K562 (cell line): ENCODE results near the gene BAIAP2. TPM values are rescaled to one million over a fixed set of nuclear protein-coding genes. Genes with fewer than 3 reads are reported as not detected.
A peak's percentile ranks its signal among the peaks of the same experiment; 100 is the strongest.

Experiments used
- ATAC-seq: fragments of 200-7000 bp; cut with Tn5 transposase; 3 replicates; pipeline ENCODE4 v1.9.1; 2020; ENCODE audit warnings: moderate library complexity
- BruUV-seq: library from RNA; stranded (reverse); fragments of 400-500 nt; replicated peaks from 2 replicates; lab custom pipeline; 2021; lab: Mats Ljungman, UMichigan
- CTCF ChIA-PET: fragments of 300-600 bp; formaldehyde crosslinking; extraction: SDS; loops from one replicate; lab custom pipeline; 2021; ENCODE audit warnings: low intra/inter-chr PET ratio; lab: Yijun Ruan, JAX
- POLR2A ChIA-PET: fragments of 300-600, 350-650 bp; sonication (Branson Sonifier 250); formaldehyde crosslinking; extraction: SDS; loops from one replicate; lab custom pipeline; 2021; ENCODE audit warnings: antibody characterized with exemption, inconsistent platforms; lab: Yijun Ruan, JAX
- DNase-seq, 4 experiments: peaks; one replicate each; pipeline versions ENCODE4 v3.0.0 to v3.0.0-alpha.2; 2011 to 2018; ENCODE audit warnings: low spot score in 3 of 4, mixed read lengths in 3 of 4; ENCODE audit errors: extremely low read depth in 1 of 4
- FAIRE-seq: peaks from 2 replicates; lab custom pipeline; 2011; peaks lifted over from hg19 to GRCh38; lab: Jason Lieb, UNC
- H2AFZ ChIP-seq: 2 replicates; pipeline ENCODE4 v1.6.0; 2011; ENCODE audit warnings: low read depth, low read length, control low read depth, inconsistent platforms
- H3K27ac ChIP-seq: fragments of 200-600 bp; 3 replicates; pipeline ENCODE4 v1.8.0; 2011; ENCODE audit warnings: low read depth, mild to moderate bottlenecking, control low read depth, inconsistent platforms, low read length, moderate library complexity, mixed read lengths; ENCODE audit errors: extremely low read depth
- H3K27me3 ChIP-seq, 2 experiments: fragments of 300-600 bp in 1 of 2; 2 replicates in 1 of 2; 3 replicates in 1 of 2; pipeline versions ENCODE4 v1.6.0 to v1.8.0; 2011; ENCODE audit warnings: inconsistent platforms in 2 of 2, low read length in 2 of 2, mild to moderate bottlenecking in 1 of 2, mixed read lengths in 1 of 2, moderate library complexity in 1 of 2; ENCODE audit not compliant: control insufficient read depth in 2 of 2, insufficient read depth in 2 of 2
- H3K36me3 ChIP-seq: fragments of 300-600 bp; 3 replicates; pipeline ENCODE4 v1.8.0; 2011; ENCODE audit warnings: mild to moderate bottlenecking, low read length, inconsistent platforms; ENCODE audit not compliant: control insufficient read depth, insufficient read depth
- H3K4me1 ChIP-seq, 2 experiments: fragments of 200-600 bp in 1 of 2; replicated peaks in 1 of 2; 2 replicates in 1 of 2; 3 replicates in 1 of 2; pipeline versions ENCODE4 v1.5.1 to v1.8.0; 2011; ENCODE audit warnings: inconsistent platforms in 2 of 2, low read length in 2 of 2, mild to moderate bottlenecking in 1 of 2, mixed read lengths in 1 of 2, moderate library complexity in 1 of 2; ENCODE audit not compliant: control insufficient read depth in 2 of 2, insufficient read depth in 2 of 2
- H3K4me2 ChIP-seq: 2 replicates; pipeline ENCODE4 v1.6.1; 2011; ENCODE audit warnings: low read length, control low read depth, inconsistent platforms, mixed read lengths; ENCODE audit not compliant: insufficient read depth
- H3K4me3 ChIP-seq: fragments of 200-600 bp; sonication (generic), shearing (Covaris generic); 2 replicates; pipeline ENCODE4 v1.5.1; 2016; ENCODE audit warnings: control low read depth, inconsistent platforms
- H3K79me2 ChIP-seq: fragments of 200-600 bp; 3 replicates; pipeline ENCODE4 v1.8.0; 2011; ENCODE audit warnings: low read length, inconsistent platforms; ENCODE audit not compliant: control insufficient read depth, insufficient read depth
- H3K9ac ChIP-seq, 2 experiments: 2 replicates each; pipeline versions ENCODE4 v1.6.0 to v1.6.1; 2011; ENCODE audit warnings: low read depth in 2 of 2, low read length in 2 of 2, control low read depth in 1 of 2, inconsistent platforms in 1 of 2, mild to moderate bottlenecking in 1 of 2, mixed read lengths in 1 of 2; ENCODE audit not compliant: insufficient read depth in 1 of 2
- H3K9me1 ChIP-seq: one replicate; pipeline ENCODE4 v1.6.0; 2011; ENCODE audit warnings: inconsistent platforms, mild to moderate bottlenecking, low read length, moderate library complexity; ENCODE audit not compliant: control insufficient read depth, insufficient read depth
- H3K9me3 ChIP-seq: replicated peaks from 2 replicates; pipeline ENCODE4 v1.5.1; 2011; ENCODE audit warnings: low read depth, low read length, inconsistent platforms; ENCODE audit not compliant: control insufficient read depth, insufficient read depth
- H4K20me1 ChIP-seq: replicated peaks from 2 replicates; pipeline ENCODE4 v1.6.1; 2011; ENCODE audit warnings: low read length, inconsistent platforms, mixed read lengths; ENCODE audit not compliant: control insufficient read depth, insufficient read depth
- HMGN3 ChIP-seq: IDR thresholded peaks from 2 replicates; pipeline ENCODE4 v1.6.1; 2011; ENCODE audit warnings: borderline replicate concordance, low read depth, mild to moderate bottlenecking, mixed read lengths, low read length; ENCODE audit not compliant: insufficient read length; ENCODE audit errors: extremely low read depth
- NBN ChIP-seq: fragments of 450-650 bp; IDR thresholded peaks from 2 replicates; pipeline ENCODE4 v1.6.1; 2016; ENCODE audit warnings: low read depth, mild to moderate bottlenecking
- NONO ChIP-seq, 2 experiments: fragments of 200-400 bp in 1 of 2; fragments of 450-650 bp in 1 of 2; formaldehyde crosslinking in 1 of 2; IDR thresholded peaks; 2 replicates each; pipeline ENCODE4 v1.6.1; 2017; ENCODE audit warnings: low read depth in 2 of 2, mild to moderate bottlenecking in 2 of 2, moderate library complexity in 2 of 2, low read length in 1 of 2
- ZNF551 ChIP-seq: fragments of 250-450 bp; sonication (Bioruptor Pico); IDR thresholded peaks from 2 replicates; pipeline ENCODE4 v1.5.0; 2021; ENCODE audit warnings: mild to moderate bottlenecking, moderate library complexity
- WGBS: fragments of 100-300 bp; shearing (Covaris generic); methylation state at CpG from one replicate; pipeline ENCODE4 v1.1.6; 2016; ENCODE audit warnings: low coverage, mixed read lengths; ENCODE audit not compliant: insufficient coverage; ENCODE audit errors: missing lambda C conversion rate; 5-methylcytosine and 5-hydroxymethylcytosine counted together
- in situ Hi-C: fragments of 300-500 bp; cut with MboI; formaldehyde crosslinking; loops from 4 replicates; pipeline ENCODE4 v1.15.0; 2018; ENCODE audit warnings: inconsistent platforms, mixed read lengths
- intact Hi-C: fragments of 100-400 bp; cut with micrococcal nuclease; formaldehyde crosslinking; loops from 2 replicates; pipeline ENCODE4 v1.14.2; 2022
- polyA plus RNA-seq, 8 experiments: library from polyadenylated mRNA; depleted of rRNA in 4 of 8; stranded (reverse) in 5 of 8; unstranded in 3 of 8; fragments of >200 nt; fragmentation: Nextera tagmentation in 2 of 8; fragmentation: Illumina TruSeq in 1 of 8; extraction: Ambion mirVana in 2 of 8; extraction: Trizol in 1 of 8; gene quantifications; 2 replicates each; pipeline versions ENCODE4 v1.2.1 to v1.2.3, GENCODE V29; 2011 to 2014; ENCODE audit warnings: inconsistent platforms in 1 of 8, missing spikeins in 1 of 8
- total RNA-seq, 7 experiments: library from RNA; depleted of rRNA in 6 of 7; stranded (reverse); fragments of >200 nt in 6 of 7; fragmentation: Illumina TruSeq in 2 of 7; extraction: Trizol in 2 of 7; gene quantifications; 2 replicates each; pipeline versions ENCODE4 v1.2.1 to v1.2.3, GENCODE V29; 2011 to 2021; ENCODE audit warnings: low replicate concordance in 1 of 7
- TF ChIP-seq, protein P1 (sequence below): fragments of 200-600 bp; sonication (generic); IDR thresholded peaks from one replicate; pipeline ENCODE4 v1.6.1; 2012; ENCODE audit warnings: mild to moderate bottlenecking, low read depth, low read length, inconsistent platforms

The BAIAP2 gene
- total and polyA plus RNA-seq, 9 of the 15 experiments (the other 6 are each of a cell fraction or from before 2014, with no cell fraction given): 2.3 to 51.6 (median 18.4) TPM

GRCh38 chr17:81020767-81021497 is 14.0 kb upstream of the BAIAP2 start (continued):
- TF ChIP-seq HMGN3 (peak; percentile 13), NBN (no peak), NONO (IDR thresholded peaks at IDR 0.05; ENCODE audit: low read depth in 2 of 2, low read length in 1 of 2) (no peak), ZNF551 (CRISPR knock-in tag) (no peak)

DNA sequence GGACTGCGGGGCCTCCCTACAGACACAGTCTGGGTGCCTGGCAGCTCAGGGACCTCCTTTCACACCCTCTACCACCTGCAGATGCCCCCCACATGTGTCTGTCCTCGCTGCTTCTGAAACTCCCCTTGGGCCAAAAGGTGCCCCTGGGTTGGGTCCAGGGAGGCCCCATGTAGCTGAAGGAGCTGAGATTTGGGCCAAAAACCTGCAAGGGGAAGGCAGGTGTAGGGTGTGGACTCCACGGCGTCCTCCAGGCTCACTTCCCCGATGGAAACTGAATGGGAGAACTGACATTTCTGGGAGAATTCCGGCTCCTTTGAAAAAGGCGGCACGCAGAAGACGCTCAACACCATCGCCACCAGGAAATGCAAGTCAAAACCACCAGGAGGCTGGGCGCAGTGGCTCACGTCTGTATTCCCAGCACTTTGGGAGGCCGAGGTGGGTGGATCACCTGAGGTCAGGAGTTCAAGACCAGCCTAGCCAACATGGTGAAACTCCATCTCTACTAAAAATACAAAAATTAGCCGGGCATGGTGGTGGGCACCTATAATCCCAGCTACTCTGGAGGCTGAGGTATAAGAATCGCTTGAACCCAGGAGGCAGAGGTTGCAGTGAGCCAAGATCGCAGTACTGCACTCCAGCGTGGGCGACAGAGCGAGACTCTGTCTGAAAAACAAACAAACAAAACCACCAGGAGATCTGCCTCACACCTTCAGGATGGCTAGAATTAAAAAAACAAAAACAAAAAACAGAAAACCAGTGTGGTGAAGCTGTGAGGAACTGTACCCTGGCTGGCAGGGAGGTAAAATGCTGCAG is 13.2 kb upstream of the BAIAP2 start:
- BruUV-seq: no TSS peak
- TF ChIP-seq, protein P1, sequence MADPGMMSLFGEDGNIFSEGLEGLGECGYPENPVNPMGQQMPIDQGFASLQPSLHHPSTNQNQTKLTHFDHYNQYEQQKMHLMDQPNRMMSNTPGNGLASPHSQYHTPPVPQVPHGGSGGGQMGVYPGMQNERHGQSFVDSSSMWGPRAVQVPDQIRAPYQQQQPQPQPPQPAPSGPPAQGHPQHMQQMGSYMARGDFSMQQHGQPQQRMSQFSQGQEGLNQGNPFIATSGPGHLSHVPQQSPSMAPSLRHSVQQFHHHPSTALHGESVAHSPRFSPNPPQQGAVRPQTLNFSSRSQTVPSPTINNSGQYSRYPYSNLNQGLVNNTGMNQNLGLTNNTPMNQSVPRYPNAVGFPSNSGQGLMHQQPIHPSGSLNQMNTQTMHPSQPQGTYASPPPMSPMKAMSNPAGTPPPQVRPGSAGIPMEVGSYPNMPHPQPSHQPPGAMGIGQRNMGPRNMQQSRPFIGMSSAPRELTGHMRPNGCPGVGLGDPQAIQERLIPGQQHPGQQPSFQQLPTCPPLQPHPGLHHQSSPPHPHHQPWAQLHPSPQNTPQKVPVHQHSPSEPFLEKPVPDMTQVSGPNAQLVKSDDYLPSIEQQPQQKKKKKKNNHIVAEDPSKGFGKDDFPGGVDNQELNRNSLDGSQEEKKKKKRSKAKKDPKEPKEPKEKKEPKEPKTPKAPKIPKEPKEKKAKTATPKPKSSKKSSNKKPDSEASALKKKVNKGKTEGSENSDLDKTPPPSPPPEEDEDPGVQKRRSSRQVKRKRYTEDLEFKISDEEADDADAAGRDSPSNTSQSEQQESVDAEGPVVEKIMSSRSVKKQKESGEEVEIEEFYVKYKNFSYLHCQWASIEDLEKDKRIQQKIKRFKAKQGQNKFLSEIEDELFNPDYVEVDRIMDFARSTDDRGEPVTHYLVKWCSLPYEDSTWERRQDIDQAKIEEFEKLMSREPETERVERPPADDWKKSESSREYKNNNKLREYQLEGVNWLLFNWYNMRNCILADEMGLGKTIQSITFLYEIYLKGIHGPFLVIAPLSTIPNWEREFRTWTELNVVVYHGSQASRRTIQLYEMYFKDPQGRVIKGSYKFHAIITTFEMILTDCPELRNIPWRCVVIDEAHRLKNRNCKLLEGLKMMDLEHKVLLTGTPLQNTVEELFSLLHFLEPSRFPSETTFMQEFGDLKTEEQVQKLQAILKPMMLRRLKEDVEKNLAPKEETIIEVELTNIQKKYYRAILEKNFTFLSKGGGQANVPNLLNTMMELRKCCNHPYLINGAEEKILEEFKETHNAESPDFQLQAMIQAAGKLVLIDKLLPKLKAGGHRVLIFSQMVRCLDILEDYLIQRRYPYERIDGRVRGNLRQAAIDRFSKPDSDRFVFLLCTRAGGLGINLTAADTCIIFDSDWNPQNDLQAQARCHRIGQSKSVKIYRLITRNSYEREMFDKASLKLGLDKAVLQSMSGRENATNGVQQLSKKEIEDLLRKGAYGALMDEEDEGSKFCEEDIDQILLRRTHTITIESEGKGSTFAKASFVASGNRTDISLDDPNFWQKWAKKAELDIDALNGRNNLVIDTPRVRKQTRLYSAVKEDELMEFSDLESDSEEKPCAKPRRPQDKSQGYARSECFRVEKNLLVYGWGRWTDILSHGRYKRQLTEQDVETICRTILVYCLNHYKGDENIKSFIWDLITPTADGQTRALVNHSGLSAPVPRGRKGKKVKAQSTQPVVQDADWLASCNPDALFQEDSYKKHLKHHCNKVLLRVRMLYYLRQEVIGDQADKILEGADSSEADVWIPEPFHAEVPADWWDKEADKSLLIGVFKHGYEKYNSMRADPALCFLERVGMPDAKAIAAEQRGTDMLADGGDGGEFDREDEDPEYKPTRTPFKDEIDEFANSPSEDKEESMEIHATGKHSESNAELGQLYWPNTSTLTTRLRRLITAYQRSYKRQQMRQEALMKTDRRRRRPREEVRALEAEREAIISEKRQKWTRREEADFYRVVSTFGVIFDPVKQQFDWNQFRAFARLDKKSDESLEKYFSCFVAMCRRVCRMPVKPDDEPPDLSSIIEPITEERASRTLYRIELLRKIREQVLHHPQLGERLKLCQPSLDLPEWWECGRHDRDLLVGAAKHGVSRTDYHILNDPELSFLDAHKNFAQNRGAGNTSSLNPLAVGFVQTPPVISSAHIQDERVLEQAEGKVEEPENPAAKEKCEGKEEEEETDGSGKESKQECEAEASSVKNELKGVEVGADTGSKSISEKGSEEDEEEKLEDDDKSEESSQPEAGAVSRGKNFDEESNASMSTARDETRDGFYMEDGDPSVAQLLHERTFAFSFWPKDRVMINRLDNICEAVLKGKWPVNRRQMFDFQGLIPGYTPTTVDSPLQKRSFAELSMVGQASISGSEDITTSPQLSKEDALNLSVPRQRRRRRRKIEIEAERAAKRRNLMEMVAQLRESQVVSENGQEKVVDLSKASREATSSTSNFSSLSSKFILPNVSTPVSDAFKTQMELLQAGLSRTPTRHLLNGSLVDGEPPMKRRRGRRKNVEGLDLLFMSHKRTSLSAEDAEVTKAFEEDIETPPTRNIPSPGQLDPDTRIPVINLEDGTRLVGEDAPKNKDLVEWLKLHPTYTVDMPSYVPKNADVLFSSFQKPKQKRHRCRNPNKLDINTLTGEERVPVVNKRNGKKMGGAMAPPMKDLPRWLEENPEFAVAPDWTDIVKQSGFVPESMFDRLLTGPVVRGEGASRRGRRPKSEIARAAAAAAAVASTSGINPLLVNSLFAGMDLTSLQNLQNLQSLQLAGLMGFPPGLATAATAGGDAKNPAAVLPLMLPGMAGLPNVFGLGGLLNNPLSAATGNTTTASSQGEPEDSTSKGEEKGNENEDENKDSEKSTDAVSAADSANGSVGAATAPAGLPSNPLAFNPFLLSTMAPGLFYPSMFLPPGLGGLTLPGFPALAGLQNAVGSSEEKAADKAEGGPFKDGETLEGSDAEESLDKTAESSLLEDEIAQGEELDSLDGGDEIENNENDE: no peak

More for the DNA sequence above, 13.2 kb upstream of the BAIAP2 start:
- peaks cover 21% of the 10 kb centered on the region; the same call in 2 of the 3 replicates for H3K79me2 ChIP-seq
- no peaks in the 10 kb centered on the region for H3K9me1 ChIP-seq
- H3K9me3 ChIP-seq: peaks cover 2% of the 10 kb centered on the region
- DNase-seq: no peak
- ChIA-PET CTCF (no interaction called here), POLR2A (interaction anchor here (0.5 to 1.3 kb wide), 6 partner anchors 24 to 675 kb away, joined by 3 to 4 read pairs (median 3); no protein-coding TSS in a partner anchor)
- no peak for FAIRE-seq
- no peak overlapping the region for H2AFZ ChIP-seq
- no peak for ATAC-seq
- no peak overlapping the region for H3K4me3 ChIP-seq
- no peak overlapping the region for H3K4me2 ChIP-seq
- H3K9ac ChIP-seq: peak overlapping the region; percentile 8 to 86; a peak in 3 of 4 replicates
- H4K20me1 ChIP-seq: no peaks in the 10 kb centered on the region
- H3K27ac ChIP-seq: peak overlapping the region; percentile 59; the same call in 2 of the 3 replicates
- in situ Hi-C loops: no loop called here
- 0 out of 5 replicates have a peak, but pooled peaks cover 0 to 4% of the 10 kb centered on the region in 2 experiments for H3K27me3 ChIP-seq
- intact Hi-C loops: no loop called here
- no peaks in the 10 kb centered on the region for H3K36me3 ChIP-seq
- peaks cover 47 to 62% of the 10 kb centered on the region in 2 experiments for H3K4me1 ChIP-seq
- WGBS: 77% methylated on average over 15 of the region's 19 CpGs
